HepG2 (cell line): Measurements from ENCODE around the gene RAD51D. TPM values are rescaled to one million over a fixed set of nuclear protein-coding genes. Genes with fewer than 3 reads are reported as not detected.

Experiments
- EEA1 ChIP-seq: sonication (generic); formaldehyde crosslinking; IDR thresholded peaks from 2 replicates; pipeline ENCODE4 v1.5.1; 2020; ENCODE audit warnings: mild to moderate bottlenecking, missing genetic modification reagents, borderline replicate concordance
- HOXA7 ChIP-seq: sonication (generic); formaldehyde crosslinking; IDR thresholded peaks from 2 replicates; pipeline ENCODE4 v1.8.1; 2022; ENCODE audit warnings: mild to moderate bottlenecking, missing genetic modification reagents, moderate library complexity
- LRRFIP1 ChIP-seq: sonication (generic); formaldehyde crosslinking; conservative IDR thresholded peaks from 2 replicates; pipeline ENCODE4 v1.4.0; 2020; ENCODE audit warnings: missing genetic modification reagents
- PAX8 ChIP-seq: sonication (generic); formaldehyde crosslinking; IDR thresholded peaks from 2 replicates; pipeline ENCODE4 v1.8.0; 2022; ENCODE audit warnings: mild to moderate bottlenecking, missing genetic modification reagents, borderline replicate concordance
- REL ChIP-seq: sonication (generic); formaldehyde crosslinking; conservative IDR thresholded peaks from 2 replicates; pipeline ENCODE4 v1.8.0; 2022; ENCODE audit warnings: mild to moderate bottlenecking, missing genetic modification reagents, moderate library complexity
- RERE ChIP-seq: IDR thresholded peaks from 2 replicates; pipeline ENCODE4 v1.6.1; 2016; ENCODE audit warnings: low read depth, missing genetic modification reagents, missing compliant biosample characterization
- SAFB2 ChIP-seq: sonication (generic); formaldehyde crosslinking; IDR thresholded peaks from 2 replicates; pipeline ENCODE4 v1.5.1; 2020; ENCODE audit warnings: missing genetic modification reagents, low read depth, mild to moderate bottlenecking, borderline replicate concordance
- STAT6 ChIP-seq: sonication (generic); formaldehyde crosslinking; IDR thresholded peaks from 2 replicates; pipeline ENCODE4 v1.4.0; 2020; ENCODE audit warnings: missing genetic modification reagents, mild to moderate bottlenecking, borderline replicate concordance
- ZNF432 ChIP-seq: sonication (generic); formaldehyde crosslinking; IDR thresholded peaks from 2 replicates; pipeline ENCODE4 v1.5.0; 2020; ENCODE audit warnings: missing genetic modification reagents, mild to moderate bottlenecking, borderline replicate concordance
- ZSCAN29 ChIP-seq: sonication (generic); formaldehyde crosslinking; conservative IDR thresholded peaks from 2 replicates; pipeline ENCODE4 v1.4.0; 2020; ENCODE audit warnings: mild to moderate bottlenecking, missing genetic modification reagents
- ZXDC ChIP-seq: sonication (generic); formaldehyde crosslinking; IDR thresholded peaks from 2 replicates; pipeline ENCODE4 v1.5.0; 2020; ENCODE audit warnings: mild to moderate bottlenecking, missing genetic modification reagents
- polyA plus RNA-seq, 8 experiments: library from polyadenylated mRNA; depleted of rRNA in 3 of 8; stranded (reverse) in 7 of 8; unstranded in 1 of 8; fragments of >200 nt; fragmentation: Illumina TruSeq in 4 of 8; extraction: Trizol in 4 of 8; gene quantifications; 2 replicates each; pipeline versions ENCODE4 v1.2.1 to v1.2.3, GENCODE V29; 2011 to 2016; ENCODE audit warnings: low read depth in 4 of 8, missing spikeins in 1 of 8, mixed read lengths in 1 of 8; ENCODE audit not compliant: insufficient read depth in 1 of 8
- total RNA-seq, 5 experiments: library from RNA; depleted of rRNA; stranded (reverse); fragments of >200 nt; fragmentation: Illumina TruSeq; extraction: Trizol; gene quantifications; 2 replicates each; pipeline ENCODE4 v1.2.3, GENCODE V29; 2016; ENCODE audit warnings: low read depth in 1 of 5

Gene RAD51D
- total and polyA plus RNA-seq, 2 of the 13 experiments (the other 11 are each of a cell fraction or from before 2014, with no cell fraction given) = 6.7 to 13.1 TPM

GRCh38 chr17:35141681-35142466, 22.2 kb upstream of the RAD51D start, which contains the start of gene NLE1 (continued):
- TF ChIP-seq STAT6 (CRISPR knock-in tag) (no peak), EEA1 (CRISPR knock-in tag) (peak; percentile 93; the same call in 1 of the 2 replicates), RERE (CRISPR knock-in tag) (peak; percentile 26; the same call in 1 of the 2 replicates), LRRFIP1 (CRISPR knock-in tag) (no peak), HOXA7 (CRISPR knock-in tag) (0 out of 2 replicates have a peak, but pooled peaks have one; percentile 35), ZXDC (CRISPR knock-in tag) (peak; percentile 45; the same call in 1 of the 2 replicates), REL (CRISPR knock-in tag) (peak; percentile 91; the same call in 1 of the 2 replicates), ZNF432 (CRISPR knock-in tag) (0 out of 2 replicates have a peak, but pooled peaks have one; percentile 74), SAFB2 (CRISPR knock-in tag) (peak; percentile 78; the same call in 1 of the 2 replicates), ZSCAN29 (CRISPR knock-in tag) (no peak), PAX8 (CRISPR knock-in tag) (no peak; the same call in 1 of the 2 replicates)
